CD4-positive, alpha-beta T cell (primary cell): ENCODE results near the gene HLA-DOA. TPM values are rescaled to one million over a fixed set of nuclear protein-coding genes. Genes with fewer than 3 reads are reported as not detected.

Experiments used
- ATAC-seq: fragments of 200-7000 bp; cut with Tn5 transposase; one replicate; pipeline ENCODE4 v1.10.0; 2022; ENCODE audit warnings: mild to moderate bottlenecking; ENCODE audit not compliant: poor library complexity
- CTCF ChIA-PET: fragments of 350-600 bp; sonication (Branson Sonifier 250); formaldehyde crosslinking; loops from one replicate; lab custom pipeline; 2021; ENCODE audit warnings: antibody characterized with exemption, inconsistent platforms; lab: Charles Lee
- POLR2A ChIA-PET: fragments of 350-600 bp; sonication (Branson Sonifier 250); formaldehyde crosslinking; loops from one replicate; lab custom pipeline; 2021; ENCODE audit warnings: antibody characterized with exemption, inconsistent platforms; lab: Charles Lee
- DNase-seq, 14 experiments: peaks; one replicate each; pipeline ENCODE4 v3.0.0-alpha.2; 2013 to 2020; ENCODE audit warnings: mixed read lengths in 2 of 14
- H3K27ac ChIP-seq, 2 donors: one replicate each; pipeline versions ENCODE4 v1.5.1 to v1.7.0; 2013; ENCODE audit warnings: low read length in 2 of 2, low read depth in 1 of 2, mild to moderate bottlenecking in 1 of 2
- H3K27me3 ChIP-seq, 2 experiments: 1 replicate in 1 of 2; 2 replicates in 1 of 2; pipeline versions ENCODE4 v1.6.1 to v1.7.0; 2013; ENCODE audit warnings: low read length in 2 of 2, control low read depth in 1 of 2, mild to moderate bottlenecking in 1 of 2, moderate library complexity in 1 of 2; ENCODE audit not compliant: insufficient read depth in 2 of 2, control insufficient read depth in 1 of 2
- H3K36me3 ChIP-seq: one replicate; pipeline ENCODE4 v1.6.1; 2013; ENCODE audit warnings: low read length, control low read depth; ENCODE audit not compliant: insufficient read depth
- H3K4me1 ChIP-seq: one replicate; pipeline ENCODE4 v1.6.1; 2013; ENCODE audit warnings: low read length, control low read depth; ENCODE audit not compliant: insufficient read depth
- H3K4me3 ChIP-seq: one replicate; pipeline ENCODE4 v1.5.1; 2013; ENCODE audit warnings: mild to moderate bottlenecking, low read length, moderate library complexity
- H3K9me3 ChIP-seq, 2 experiments: 1 replicate in 1 of 2; 2 replicates in 1 of 2; pipeline versions ENCODE4 v1.6.1 to v1.7.0; 2013; ENCODE audit warnings: low read length in 2 of 2, mild to moderate bottlenecking in 2 of 2, control low read depth in 1 of 2, moderate library complexity in 1 of 2; ENCODE audit not compliant: control insufficient read depth in 1 of 2, insufficient read depth in 1 of 2
- H3K27ac Mint-ChIP-seq: one replicate; pipeline ENCODE4 v1.8.0; 2020; ENCODE audit warnings: mixed read lengths
- H3K27me3 Mint-ChIP-seq: one replicate; pipeline ENCODE4 v1.8.0; 2021; ENCODE audit warnings: mixed read lengths
- H3K36me3 Mint-ChIP-seq: one replicate; pipeline ENCODE4 v1.8.0; 2021; ENCODE audit warnings: low read depth, mixed read lengths
- H3K4me1 Mint-ChIP-seq: one replicate; pipeline ENCODE4 v1.8.0; 2021; ENCODE audit warnings: low read depth, mixed read lengths
- H3K4me3 Mint-ChIP-seq: one replicate; pipeline ENCODE4 v1.8.0; 2020; ENCODE audit warnings: mild to moderate bottlenecking, mixed read lengths
- H3K9me3 Mint-ChIP-seq: one replicate; pipeline ENCODE4 v1.8.0; 2020; ENCODE audit warnings: mixed read lengths
- intact Hi-C, 2 experiments: fragments of 100-400 bp; cut with DNase I in 1 of 2; cut with micrococcal nuclease in 1 of 2; formaldehyde crosslinking; loops; one replicate each; pipeline versions ENCODE4 v1.15.1 to v1.9.0; 2023 to 2025; cut with DNase I, micrococcal nuclease
- total RNA-seq, 174 experiments: library from RNA in 2 of 174; stranded (reverse) in 2 of 174; gene quantifications; one replicate each; pipeline ENCODE4 v1.2.3 and lab custom pipeline; 2021 to 2026
- TF ChIP-seq, protein P1 (sequence below): fragments of 200-600 bp; IDR thresholded peaks from one replicate; pipeline ENCODE4 v1.8.0; 2022; ENCODE audit warnings: antibody characterized with exemption, mild to moderate bottlenecking

Gene HLA-DOA
- total RNA-seq, 2 experiments from 2014 or later: 5.9 to 6.1 TPM

DNA sequence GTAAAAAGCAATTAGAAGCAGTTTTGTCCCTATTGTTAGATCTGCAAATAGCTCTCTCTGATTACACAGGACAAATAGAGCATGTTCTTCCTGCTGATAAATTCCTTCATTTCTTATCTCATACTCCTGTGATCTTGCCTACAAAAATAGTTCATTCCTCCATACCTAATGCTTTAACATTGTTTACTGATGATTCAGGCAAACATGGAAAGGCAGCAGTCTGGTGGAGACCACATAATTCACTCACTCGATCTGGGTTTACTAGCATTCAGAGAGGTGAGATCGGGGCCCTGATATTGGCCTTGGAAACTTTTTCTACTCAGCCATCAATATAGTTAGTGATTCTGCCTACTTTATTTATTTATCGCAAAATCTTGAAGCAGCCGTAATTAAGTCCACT, 43.8 kb upstream of the HLA-DOA start:
- H3K4me3 ChIP-seq: no peak overlapping the region
- H3K27ac Mint-ChIP-seq: no peak overlapping the region
- H3K27me3 ChIP-seq: peaks cover 5% of the 10 kb centered on the region in 2 experiments
- peaks cover 11% of the 10 kb centered on the region for H3K4me1 Mint-ChIP-seq
- no peaks in the 10 kb centered on the region for H3K9me3 Mint-ChIP-seq
- ATAC-seq (no peak), DNase-seq (no peak)
- no peak overlapping the region for H3K4me3 Mint-ChIP-seq
- H3K27me3 Mint-ChIP-seq: peaks cover 29% of the 10 kb centered on the region
- TF ChIP-seq, protein P1, sequence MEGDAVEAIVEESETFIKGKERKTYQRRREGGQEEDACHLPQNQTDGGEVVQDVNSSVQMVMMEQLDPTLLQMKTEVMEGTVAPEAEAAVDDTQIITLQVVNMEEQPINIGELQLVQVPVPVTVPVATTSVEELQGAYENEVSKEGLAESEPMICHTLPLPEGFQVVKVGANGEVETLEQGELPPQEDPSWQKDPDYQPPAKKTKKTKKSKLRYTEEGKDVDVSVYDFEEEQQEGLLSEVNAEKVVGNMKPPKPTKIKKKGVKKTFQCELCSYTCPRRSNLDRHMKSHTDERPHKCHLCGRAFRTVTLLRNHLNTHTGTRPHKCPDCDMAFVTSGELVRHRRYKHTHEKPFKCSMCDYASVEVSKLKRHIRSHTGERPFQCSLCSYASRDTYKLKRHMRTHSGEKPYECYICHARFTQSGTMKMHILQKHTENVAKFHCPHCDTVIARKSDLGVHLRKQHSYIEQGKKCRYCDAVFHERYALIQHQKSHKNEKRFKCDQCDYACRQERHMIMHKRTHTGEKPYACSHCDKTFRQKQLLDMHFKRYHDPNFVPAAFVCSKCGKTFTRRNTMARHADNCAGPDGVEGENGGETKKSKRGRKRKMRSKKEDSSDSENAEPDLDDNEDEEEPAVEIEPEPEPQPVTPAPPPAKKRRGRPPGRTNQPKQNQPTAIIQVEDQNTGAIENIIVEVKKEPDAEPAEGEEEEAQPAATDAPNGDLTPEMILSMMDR: no peak
- H3K36me3 ChIP-seq: no peaks in the 10 kb centered on the region
- H3K36me3 Mint-ChIP-seq: no peaks in the 10 kb centered on the region
- CTCF ChIA-PET: no interaction called here
- intact Hi-C loops: no loop called here
- H3K27ac ChIP-seq: no peak overlapping the region
- H3K9me3 ChIP-seq: no peaks in the 10 kb centered on the region
- H3K4me1 ChIP-seq: no peaks in the 10 kb centered on the region
- POLR2A ChIA-PET: no interaction called here

DNA sequence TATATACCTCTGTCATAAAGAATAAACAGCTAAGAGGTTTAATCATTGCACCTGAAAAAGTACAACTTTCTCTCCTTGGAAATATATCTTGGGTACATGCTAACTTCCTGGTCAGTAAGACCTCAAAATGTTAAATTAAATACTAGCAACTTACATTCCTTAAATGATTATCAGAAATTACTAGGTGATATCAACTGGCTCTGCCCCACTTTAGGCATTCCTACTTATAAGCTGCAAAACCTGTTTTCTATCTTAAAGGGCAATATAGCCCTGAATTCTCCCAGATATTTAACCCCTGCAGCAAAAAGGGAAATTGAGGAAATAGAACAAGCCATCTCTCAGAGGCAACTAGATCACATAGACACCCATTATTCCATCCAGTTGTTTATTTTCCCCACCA, 43.2 kb upstream of the HLA-DOA start:
- H3K4me1 ChIP-seq: no peaks in the 10 kb centered on the region
- Mint-ChIP-seq H3K4me1 (peaks cover 8% of the 10 kb centered on the region), H3K9me3 (no peaks in the 10 kb centered on the region), H3K36me3 (no peaks in the 10 kb centered on the region), H3K27me3 (peaks cover 35% of the 10 kb centered on the region), H3K4me3 (no peak overlapping the region), H3K27ac (no peak overlapping the region)
- no peak overlapping the region for H3K27ac ChIP-seq
- H3K9me3 ChIP-seq: no peaks in the 10 kb centered on the region
- DNase-seq (no peak), ATAC-seq (no peak)
- H3K36me3 ChIP-seq: no peaks in the 10 kb centered on the region
- no peak overlapping the region for H3K4me3 ChIP-seq
- peaks cover 5% of the 10 kb centered on the region in 2 experiments for H3K27me3 ChIP-seq
- ChIA-PET POLR2A (no interaction called here), CTCF (no interaction called here)
- TF ChIP-seq, protein P1: no peak
- intact Hi-C loops: no loop called here

DNA sequence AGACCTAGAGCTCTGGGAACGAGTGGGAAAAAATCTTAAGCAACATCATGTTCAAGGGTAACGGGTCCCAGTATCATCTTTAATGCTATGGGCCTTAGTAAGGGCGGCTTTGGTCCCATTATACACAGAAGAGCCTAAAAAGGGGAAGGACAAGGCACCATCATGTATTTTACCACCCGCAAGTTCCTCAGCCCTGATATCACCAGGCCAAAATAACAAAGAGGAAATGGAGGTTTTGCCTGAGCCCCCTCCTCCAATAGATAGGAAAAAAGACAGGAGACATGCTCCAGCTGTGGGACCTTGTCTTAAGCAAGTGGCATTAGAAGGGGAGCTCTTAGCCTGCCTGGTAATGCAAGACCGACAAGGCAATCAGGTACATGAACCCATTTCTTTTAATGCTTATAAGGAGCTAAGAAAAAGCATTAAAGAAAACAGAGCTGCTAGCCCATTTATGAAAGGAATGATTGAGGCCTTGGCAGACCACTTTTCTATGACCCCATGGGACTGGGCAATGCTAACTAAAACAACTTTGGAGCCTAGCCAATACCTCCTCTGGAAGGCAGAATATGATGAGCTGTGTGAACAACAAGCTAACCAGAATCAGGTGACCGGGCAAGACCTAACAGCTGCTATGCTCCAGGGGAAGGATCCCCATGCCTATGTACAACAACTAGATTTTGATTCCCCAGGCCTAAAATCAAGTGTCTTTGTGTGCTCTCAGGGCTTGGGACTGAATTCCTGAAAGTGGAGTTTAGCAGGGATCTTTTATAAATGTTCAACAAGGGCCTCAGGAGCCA, 40.8 kb upstream of the HLA-DOA start:
- Mint-ChIP-seq H3K4me3 (no peak overlapping the region), H3K27ac (no peak overlapping the region), H3K27me3 (peaks cover 56% of the 10 kb centered on the region), H3K9me3 (no peaks in the 10 kb centered on the region), H3K4me1 (no peaks in the 10 kb centered on the region), H3K36me3 (no peaks in the 10 kb centered on the region)
- POLR2A ChIA-PET: no interaction called here
- CTCF ChIA-PET: no interaction called here
- no peak overlapping the region for H3K4me3 ChIP-seq
- DNase-seq (no peak), ATAC-seq (no peak)
- intact Hi-C loops: no loop called here
- H3K27me3 ChIP-seq: peaks cover 8 to 12% of the 10 kb centered on the region in 2 experiments
- no peaks in the 10 kb centered on the region for H3K36me3 ChIP-seq
- no peaks in the 10 kb centered on the region for H3K4me1 ChIP-seq
- H3K9me3 ChIP-seq: no peaks in the 10 kb centered on the region
- H3K27ac ChIP-seq: no peak overlapping the region
- TF ChIP-seq, protein P1: no peak
